Skeletal muscle cell (primary cell): Measurements from ENCODE around the gene MRPL38.
A peak's percentile ranks its signal among the peaks of the same experiment; 100 is the strongest.

ENCODE experiments used
- DNase-seq: peaks from one replicate; pipeline ENCODE4 v3.0.0-alpha.2; 2010; ENCODE audit warnings: low read depth
- H3K4me3 ChIP-seq: 2 replicates; pipeline ENCODE4 v1.5.1; 2011; ENCODE audit warnings: low read depth, mild to moderate bottlenecking, control low read depth, low read length, moderate library complexity

Gene MRPL38

DNA sequence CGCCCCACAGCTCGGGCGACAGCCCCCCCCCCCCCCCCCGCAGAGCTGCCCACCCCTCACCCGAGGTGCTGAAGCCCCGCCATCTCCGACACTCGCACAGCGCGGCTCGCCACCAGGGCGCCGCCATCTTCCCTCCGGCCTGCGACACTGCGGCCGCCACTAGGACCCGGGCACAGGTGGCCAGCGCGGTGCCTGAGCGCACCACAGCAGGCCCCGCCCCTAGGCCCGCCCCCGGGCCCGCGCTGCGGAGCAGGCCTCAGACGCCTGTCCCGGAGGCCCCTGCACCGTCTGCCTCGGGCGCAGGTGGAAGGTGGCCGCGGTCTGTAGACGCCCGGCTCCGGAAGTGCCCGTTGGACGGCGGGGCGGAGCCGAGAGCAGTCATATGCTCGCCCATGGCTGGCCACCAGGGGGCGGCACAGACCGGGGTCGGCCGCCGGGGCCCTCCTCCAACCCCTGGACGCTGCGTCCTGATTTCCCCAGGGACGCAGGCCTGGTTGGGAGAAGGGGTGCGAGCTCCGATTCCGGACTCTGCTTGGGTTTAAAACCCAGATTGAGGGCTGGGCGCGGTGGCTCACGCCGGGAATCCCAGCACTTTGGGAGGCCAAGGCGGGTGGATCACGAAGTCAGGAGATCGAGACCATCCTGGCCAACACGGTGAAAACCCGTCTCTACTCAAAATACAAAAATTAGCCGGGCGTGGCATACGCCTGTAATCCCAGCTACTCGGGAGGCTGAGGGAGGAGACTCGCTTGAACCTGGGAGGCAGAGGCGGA, at the start of gene MRPL38:
Gene MRPL38 (minus strand): TSS at position 136 of the 773 bp plus-strand sequence. CDS start 9 bp downstream, at position 127.
- H3K4me3 ChIP-seq = peak within 1 kb of the TSS; percentile 73
- peak; percentile 73 for DNase-seq

GRCh38 chr17:75950855-75951554, 46.3 kb upstream of the MRPL38 start:
- no peak overlapping the region for H3K4me3 ChIP-seq
- DNase-seq = peak; percentile 16

DNA sequence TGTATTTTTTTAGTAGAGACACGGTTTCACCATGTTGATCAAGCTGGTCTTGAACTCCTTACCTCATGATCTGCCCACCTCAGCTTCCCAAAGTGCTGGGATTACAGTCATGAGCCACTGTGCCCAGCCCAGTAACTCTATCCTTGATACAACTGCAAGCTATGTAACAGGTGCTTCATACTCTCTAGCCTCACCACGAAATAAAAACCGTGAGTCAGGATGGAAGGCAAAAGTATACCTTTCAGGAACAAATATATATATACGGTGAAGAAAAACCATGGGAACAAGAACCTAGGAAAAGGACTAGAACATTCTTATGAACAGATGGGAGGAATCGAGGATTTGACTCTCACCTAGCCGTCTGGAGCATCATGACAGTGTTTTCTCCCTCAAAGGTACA, 45.7 kb upstream of the MRPL38 start:
- no peak for DNase-seq
- no peak overlapping the region for H3K4me3 ChIP-seq

GRCh38 chr17:75945211-75945610, 40.5 kb upstream of the MRPL38 start:
- no peak overlapping the region for H3K4me3 ChIP-seq
- DNase-seq = no peak

GRCh38 chr17:75943491-75943890, 38.8 kb upstream of the MRPL38 start:
- H3K4me3 ChIP-seq = no peak overlapping the region
- no peak for DNase-seq

DNA sequence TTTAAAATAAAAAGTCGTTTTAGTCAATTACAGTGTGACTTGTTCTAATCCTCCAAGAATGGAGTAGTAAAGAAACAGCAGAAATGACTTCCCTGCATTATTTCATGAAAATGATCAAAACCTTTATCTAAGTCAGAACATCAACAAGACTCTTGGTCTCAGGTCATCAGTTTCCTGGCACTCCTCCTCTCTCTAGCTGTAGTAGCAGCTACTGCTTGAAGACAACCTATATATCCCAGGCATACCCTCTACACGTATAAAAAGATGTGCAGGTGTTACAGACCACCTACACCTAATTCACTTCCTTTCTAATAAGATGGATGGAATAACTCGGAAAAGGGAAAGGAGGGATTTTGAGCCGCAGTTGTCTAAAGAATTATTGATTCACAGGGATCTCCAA, 37.8 kb upstream of the MRPL38 start:
- no peak for DNase-seq
- H3K4me3 ChIP-seq = no peak overlapping the region

- DNase-seq = no peak
- H3K4me3 ChIP-seq = peak overlapping the region; percentile 84
Measured at GRCh38 chr17:75941442-75941819, 36.7 kb upstream of the MRPL38 start.

DNA sequence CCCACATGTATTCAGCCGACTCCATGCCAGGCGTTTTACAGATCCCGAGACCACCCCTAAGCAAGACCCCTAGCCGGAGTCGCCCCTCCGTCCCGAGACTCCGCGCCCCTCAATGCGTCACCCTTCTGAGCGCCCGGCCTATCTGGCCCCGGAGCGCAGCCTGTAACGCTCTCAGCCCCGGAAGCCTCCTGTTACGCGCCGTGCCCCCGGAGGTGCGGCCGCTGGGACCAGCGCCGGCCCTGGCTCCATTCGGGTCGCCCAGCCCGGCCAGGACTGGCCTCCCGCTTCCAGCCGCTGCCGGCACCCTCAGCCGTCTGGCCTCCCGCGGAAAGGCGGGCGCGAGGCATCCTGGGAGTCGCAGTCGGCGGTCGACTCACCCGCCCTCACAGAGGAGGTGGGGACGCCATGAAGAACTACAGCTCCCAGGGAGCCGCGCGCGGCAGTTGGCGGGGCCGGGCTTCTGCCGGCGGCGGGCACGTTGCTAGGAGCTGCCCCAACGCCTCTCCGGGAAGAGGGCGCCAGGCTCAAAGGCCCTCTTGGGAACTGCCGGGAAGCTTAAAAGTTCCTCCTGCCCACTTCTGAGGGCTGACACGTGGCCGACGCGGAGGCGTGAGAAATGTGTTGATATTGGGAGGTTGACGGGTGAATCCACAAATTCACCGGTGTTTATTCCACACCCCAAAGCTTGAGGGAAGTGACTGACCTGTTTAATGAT, 36.2 kb upstream of the MRPL38 start, which contains the start of gene FBF1:
Gene FBF1 (minus strand): TSS at position 316 of the 715 bp plus-strand sequence. CDS start 2,893 bp downstream, outside the sequence.
- H3K4me3 ChIP-seq = peak within 1 kb of the TSS; percentile 84
- DNase-seq = peak; percentile 82

GRCh38 chr17:75937652-75938051, 33.0 kb upstream of the MRPL38 start:
- DNase-seq = no peak
- H3K4me3 ChIP-seq = no peak overlapping the region

DNA sequence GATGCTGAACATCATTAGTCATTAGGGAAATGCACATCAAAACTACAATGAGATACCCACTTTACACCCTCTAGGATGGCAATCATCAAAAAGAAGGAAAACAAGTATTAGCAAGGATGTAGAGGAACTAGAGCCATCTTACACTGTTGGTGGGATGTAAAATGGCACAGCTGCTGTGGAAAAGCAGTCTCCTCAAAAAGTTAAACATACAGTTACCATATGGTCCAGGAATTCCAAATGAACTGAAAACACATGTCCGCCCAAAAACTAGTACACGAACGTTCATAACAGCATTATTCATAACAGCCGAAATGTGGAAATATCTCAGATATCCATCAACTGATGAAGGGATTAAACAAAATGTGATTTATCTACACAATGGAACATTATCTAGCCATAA, 29.1 kb upstream of the MRPL38 start:
- H3K4me3 ChIP-seq = no peak overlapping the region
- no peak for DNase-seq

DNA sequence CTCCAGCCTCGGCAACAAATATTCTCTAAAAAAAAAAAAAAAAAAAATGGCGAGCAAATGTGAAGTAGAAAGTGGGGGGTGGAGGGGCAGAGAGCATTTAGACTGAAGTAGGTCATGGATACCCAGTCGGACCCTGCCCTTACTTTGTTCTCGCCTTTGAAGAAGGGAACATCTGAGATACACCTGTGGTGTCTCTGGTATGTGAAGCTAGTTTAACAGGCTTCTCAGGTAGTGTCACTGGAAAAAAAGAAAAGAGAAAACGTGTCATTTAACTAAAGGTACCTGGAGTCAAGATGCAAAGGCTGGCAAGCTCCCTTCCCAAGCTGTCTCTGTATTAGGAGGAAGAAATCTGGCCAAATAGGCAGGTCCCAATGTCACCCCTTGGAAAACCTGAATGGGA, 28.2 kb upstream of the MRPL38 start:
- no peak overlapping the region for H3K4me3 ChIP-seq
- no peak for DNase-seq

DNA sequence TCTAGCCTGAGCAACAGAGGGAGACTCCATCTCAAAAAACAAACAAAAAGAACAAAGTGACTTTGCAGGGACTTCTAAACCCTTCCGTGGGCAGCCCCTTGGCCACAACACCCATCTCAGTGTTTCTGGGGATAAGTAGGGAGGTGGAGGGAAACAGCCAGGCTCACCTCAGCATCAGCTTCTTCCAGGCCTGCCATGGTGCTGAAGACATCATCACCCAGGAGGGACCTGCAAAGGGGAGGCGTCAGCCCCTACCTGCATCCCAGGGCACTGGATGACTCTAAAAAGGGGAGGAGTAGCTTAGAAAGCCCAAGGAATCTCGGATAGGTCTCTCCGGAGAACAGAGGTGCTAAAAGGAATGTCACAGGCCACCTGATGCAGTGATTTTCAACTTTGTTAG, 26.4 kb upstream of the MRPL38 start:
- DNase-seq = no peak
- no peak overlapping the region for H3K4me3 ChIP-seq

DNA sequence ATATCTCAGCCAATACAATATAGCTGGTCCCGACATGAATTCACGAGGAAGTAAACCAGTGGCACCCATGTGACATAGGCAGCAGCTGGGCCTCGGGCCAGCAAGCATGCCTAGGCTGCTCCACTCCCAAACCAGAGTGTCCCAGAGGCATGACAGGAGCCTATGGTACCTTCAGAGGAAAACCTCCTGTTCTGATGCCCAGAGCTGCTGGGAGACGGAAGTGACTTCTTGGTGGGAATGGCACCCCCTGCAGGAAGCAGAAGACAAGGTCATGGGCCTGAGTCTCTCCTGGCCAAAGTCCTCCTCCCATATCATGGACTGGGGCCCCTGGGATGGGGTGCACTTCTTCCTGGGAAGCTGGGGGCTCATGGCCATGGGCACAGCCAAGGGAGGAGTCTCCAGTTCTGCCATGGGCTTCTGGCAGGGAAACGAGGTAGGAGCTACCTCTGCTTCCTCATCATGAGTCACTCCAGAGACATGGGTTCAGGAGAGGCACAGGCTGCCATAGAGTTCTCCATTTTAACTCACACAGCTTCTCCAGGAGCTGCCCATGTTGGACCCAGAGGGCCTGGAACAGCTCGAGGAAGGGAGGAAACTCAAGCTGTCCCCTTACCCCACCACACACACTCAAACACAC, 22.7 kb upstream of the MRPL38 start:
- no peak overlapping the region for H3K4me3 ChIP-seq
- DNase-seq = no peak

DNA sequence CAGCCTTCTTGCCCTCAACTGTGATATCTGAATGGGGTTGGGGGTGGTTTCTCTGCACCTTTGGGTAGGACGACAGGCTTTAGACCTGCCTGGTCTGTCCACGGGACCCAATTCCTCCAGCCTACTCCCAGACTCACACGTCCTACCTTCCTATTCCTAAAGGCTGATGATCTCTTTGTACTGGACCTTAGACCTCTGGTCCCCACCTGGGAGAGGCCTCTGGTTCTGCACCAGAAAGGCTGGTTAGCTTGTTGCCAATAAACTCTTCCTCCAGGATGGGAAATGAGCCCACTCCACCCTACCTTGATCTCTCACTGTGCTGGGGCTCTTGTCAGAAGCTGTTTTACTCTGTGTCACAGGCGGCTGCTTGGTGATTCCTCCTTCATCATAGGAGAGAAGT, 21.8 kb upstream of the MRPL38 start:
- DNase-seq = no peak
- no peak overlapping the region for H3K4me3 ChIP-seq

GRCh38 chr17:75925912-75926311, 21.2 kb upstream of the MRPL38 start:
- no peak for DNase-seq
- H3K4me3 ChIP-seq = no peak overlapping the region

- no peak for DNase-seq
- H3K4me3 ChIP-seq = no peak overlapping the region
Measured at GRCh38 chr17:75925103-75925502, 20.4 kb upstream of the MRPL38 start.

DNA sequence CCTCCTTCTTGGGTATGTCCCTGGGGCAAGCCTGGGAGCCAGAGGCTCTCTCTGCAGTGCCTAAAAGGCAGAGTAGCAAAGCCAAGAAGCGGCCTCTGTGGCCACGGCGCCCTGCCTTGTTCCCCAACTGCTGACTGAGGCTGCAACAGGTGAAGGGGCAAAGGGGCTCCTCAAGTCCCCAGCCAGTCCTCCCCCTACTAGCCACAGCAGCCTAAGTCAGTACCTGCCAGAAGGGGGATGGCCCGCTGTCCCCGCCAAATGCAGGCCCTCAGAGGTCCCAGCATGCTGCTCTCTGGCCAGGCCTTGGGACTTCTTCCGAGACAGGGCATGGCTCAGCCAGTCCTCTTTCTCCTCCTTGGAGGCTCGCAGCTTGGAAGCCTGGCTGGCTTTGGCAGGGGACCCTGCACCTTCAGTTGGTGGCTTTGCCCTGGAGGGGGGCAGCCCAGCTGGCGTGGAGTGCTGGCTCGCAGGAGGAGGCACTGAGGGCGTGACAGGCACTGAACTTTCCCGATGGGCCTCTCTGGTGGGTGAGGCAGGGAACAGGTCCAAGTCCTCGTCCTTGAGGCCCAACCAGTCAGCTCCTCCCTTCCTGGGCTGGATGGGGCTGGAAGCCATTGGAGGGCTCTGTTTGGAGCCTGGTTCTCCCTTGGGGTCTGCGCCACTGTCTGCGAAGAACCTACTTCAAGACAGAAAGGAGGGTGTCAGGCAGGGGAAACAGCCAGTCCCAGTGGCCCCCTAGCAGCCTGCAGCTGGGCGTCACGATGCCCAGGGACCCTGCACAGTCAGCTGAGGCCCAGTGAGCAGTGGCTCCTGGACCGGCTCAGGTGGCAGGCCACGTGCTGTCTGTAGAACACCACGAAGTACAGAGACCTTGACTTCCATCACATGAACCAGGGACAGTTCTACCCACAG, 18.5 kb upstream of the MRPL38 start:
- H3K4me3 ChIP-seq = no peak overlapping the region
- DNase-seq = no peak

DNA sequence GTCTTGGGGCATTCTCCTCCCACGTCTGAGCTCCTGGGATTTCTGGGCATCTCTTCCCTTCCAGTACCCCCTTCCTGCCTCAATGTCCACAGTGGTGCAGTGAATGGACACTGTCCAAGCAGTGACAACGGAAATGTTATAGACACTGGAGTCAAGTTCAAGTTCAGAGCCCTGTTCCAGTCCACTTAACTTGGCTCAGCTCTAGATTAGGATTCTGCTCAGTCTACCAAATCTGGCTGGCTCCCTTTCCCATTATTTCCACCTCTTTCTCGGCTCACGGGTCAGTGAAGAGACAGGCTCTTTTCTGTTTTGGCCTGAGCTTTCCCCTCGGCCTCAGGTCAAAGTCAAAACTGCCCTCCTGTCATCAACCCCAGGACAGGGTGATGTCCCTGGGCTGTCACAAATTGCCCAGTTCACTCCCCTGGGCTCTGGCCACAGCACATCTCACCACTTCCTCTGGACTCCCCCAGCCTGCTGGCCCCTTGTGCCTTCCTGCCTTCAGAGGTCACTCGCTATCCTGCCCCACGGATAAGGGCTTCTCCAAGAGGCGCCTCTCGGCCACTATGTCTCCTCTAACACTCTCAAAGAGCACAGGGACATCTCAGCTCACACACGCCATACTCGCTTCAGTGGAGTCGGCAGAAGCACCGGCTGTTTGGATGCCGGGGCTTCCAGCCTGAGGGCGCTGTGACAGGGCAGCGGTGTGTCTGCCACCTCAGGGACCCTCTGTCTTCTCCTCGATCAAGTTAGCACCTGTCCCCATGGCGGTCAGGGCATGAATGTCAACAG, 17.7 kb upstream of the MRPL38 start:
- H3K4me3 ChIP-seq = no peak overlapping the region
- no peak for DNase-seq
